Transverse colon (tissue), 4 donors: Measurements from ENCODE around the gene DUS3L.

Experiments used
- CTCF ChIP-seq, 5 experiments: fragments of 200-600 bp in 3 of 5; fragments of 450-650 bp in 2 of 5; sonication (generic) in 3 of 5; IDR thresholded peaks; 1 replicate in 2 of 5; 2 replicates in 3 of 5; pipeline ENCODE4 v1.5.1; 2016 to 2017; ENCODE audit warnings: antibody characterized with exemption in 5 of 5, inconsistent platforms in 3 of 5, mild to moderate bottlenecking in 2 of 5, moderate library complexity in 1 of 5
- EP300 ChIP-seq: sonication (generic); formaldehyde crosslinking; IDR thresholded peaks from one replicate; pipeline ENCODE4 v1.6.1; 2017; ENCODE audit warnings: antibody characterized with exemption, low read depth
- POLR2A ChIP-seq: fragments of 450-650 bp; IDR thresholded peaks from one replicate; pipeline ENCODE4 v1.6.1; 2016; ENCODE audit warnings: antibody characterized with exemption, mild to moderate bottlenecking, moderate library complexity
- POLR2AphosphoS5 ChIP-seq, 3 donors: sonication (generic); formaldehyde crosslinking; IDR thresholded peaks; one replicate each; pipeline ENCODE4 v1.6.1; 2016; ENCODE audit warnings: antibody characterized with exemption in 3 of 3

DNA sequence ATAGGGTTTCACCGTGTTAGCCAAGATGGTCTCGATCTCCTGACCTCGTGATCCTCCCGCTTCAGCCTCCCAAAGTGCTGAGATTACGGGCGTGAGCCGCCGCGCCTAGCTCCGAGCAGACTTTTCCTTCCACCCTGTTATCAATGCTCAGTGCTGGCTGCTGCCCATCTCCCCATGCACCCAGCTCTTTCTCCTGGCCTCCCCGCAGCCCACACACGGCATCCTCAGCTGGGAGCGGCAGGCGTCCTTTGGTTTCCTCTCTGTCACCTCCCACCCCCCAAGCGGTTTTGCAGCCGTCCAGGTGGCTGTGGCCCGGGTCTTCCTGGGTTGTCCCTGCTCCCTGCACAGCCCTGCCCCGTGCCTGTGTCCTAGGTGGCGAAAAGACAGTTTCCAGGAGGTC is 18.5 kb downstream of the DUS3L start:
- no peak for TF ChIP-seq POLR2A
- no peak for TF ChIP-seq CTCF (IDR thresholded peaks at IDR 0.05)
- TF ChIP-seq EP300 = no peak
- no peak for TF ChIP-seq POLR2AphosphoS5 (IDR thresholded peaks at IDR 0.05)
